B cell (primary cell): ENCODE measurements around the gene AGBL3. TPM values are rescaled to one million over a fixed set of nuclear protein-coding genes. Genes with fewer than 3 reads are reported as not detected.
"Not testable (repeated sequence)": the region's sequence is repeated elsewhere in the genome, so short reads cannot be mapped to it uniquely, and the experiment has no call there.

Source experiments
- ATAC-seq: fragments of 200-7000 bp; cut with Tn5 transposase; one replicate; pipeline ENCODE4 v1.10.0; 2021; ENCODE audit warnings: low read depth, mild to moderate bottlenecking, moderate number of reproducible peaks, moderate library complexity
- CTCF ChIA-PET: fragments of 350-600 bp; sonication (Branson Sonifier 250); formaldehyde crosslinking; loops from one replicate; lab custom pipeline; 2021; ENCODE audit warnings: antibody characterized with exemption, inconsistent platforms; lab: Charles Lee
- POLR2A ChIA-PET: fragments of 350-600 bp; sonication (Branson Sonifier 250); formaldehyde crosslinking; loops from one replicate; lab custom pipeline; 2021; ENCODE audit warnings: antibody characterized with exemption; lab: Charles Lee
- DNase-seq: peaks from one replicate; pipeline ENCODE4 v3.0.0; 2013
- H2AFZ ChIP-seq: 2 replicates; pipeline ENCODE4 v1.6.1; 2012; ENCODE audit warnings: mild to moderate bottlenecking, low read depth, low read length; ENCODE audit not compliant: insufficient read depth, poor library complexity, severe bottlenecking
- H3K27ac ChIP-seq, 2 donors: 1 replicate in 1 of 2; 2 replicates in 1 of 2; pipeline ENCODE4 v1.5.1; 2012 to 2013; ENCODE audit warnings: low read length in 2 of 2, mild to moderate bottlenecking in 2 of 2, moderate library complexity in 1 of 2
- H3K27me3 ChIP-seq, 4 experiments: fragments of 200-600 bp in 1 of 4; sonication (generic) in 1 of 4; replicated peaks in 1 of 4; 1 replicate in 2 of 4; 2 replicates in 2 of 4; pipeline versions ENCODE4 v1.6.1 to v1.7.0; 2013 to 2016; ENCODE audit warnings: low read length in 3 of 4, mild to moderate bottlenecking in 2 of 4, mixed read lengths in 1 of 4, moderate library complexity in 1 of 4; ENCODE audit not compliant: insufficient read depth in 4 of 4, control insufficient read depth in 3 of 4; ENCODE audit errors: control extremely low read depth in 1 of 4
- H3K36me3 ChIP-seq, 2 experiments: replicated peaks in 1 of 2; 1 replicate in 1 of 2; 2 replicates in 1 of 2; pipeline versions ENCODE4 v1.6.1 to v1.7.1; 2013; ENCODE audit warnings: low read length in 1 of 2; ENCODE audit not compliant: insufficient read depth in 2 of 2, control insufficient read depth in 1 of 2; ENCODE audit errors: control extremely low read depth in 1 of 2, extremely low read depth in 1 of 2
- H3K4me1 ChIP-seq, 2 donors: fragments of 200-600 bp in 1 of 2; sonication (generic) in 1 of 2; 1 replicate in 1 of 2; 2 replicates in 1 of 2; pipeline versions ENCODE4 v1.5.1 to v1.6.1; 2013 to 2017; ENCODE audit warnings: low read length in 2 of 2; ENCODE audit not compliant: control insufficient read depth in 2 of 2, insufficient read depth in 2 of 2
- H3K4me2 ChIP-seq: replicated peaks from 2 replicates; pipeline ENCODE3; 2012; ENCODE audit warnings: mild to moderate bottlenecking, low read depth, low read length; ENCODE audit not compliant: poor library complexity, severe bottlenecking
- H3K4me3 ChIP-seq, 5 experiments: fragments of 200-600 bp in 1 of 5; sonication (generic) in 1 of 5; 1 replicate in 3 of 5; 2 replicates in 2 of 5; pipeline versions ENCODE4 v1.5.1 to v1.7.0; 2011 to 2016; ENCODE audit warnings: low read length in 4 of 5, mild to moderate bottlenecking in 4 of 5, low read depth in 2 of 5, control low read depth in 1 of 5, moderate library complexity in 1 of 5; ENCODE audit not compliant: insufficient read depth in 1 of 5; ENCODE audit errors: control extremely low read depth in 1 of 5, extremely low read depth in 1 of 5
- H3K79me2 ChIP-seq: fragments of 200-600 bp; sonication (generic); one replicate; pipeline ENCODE4 v1.6.0; 2016; ENCODE audit warnings: low read length; ENCODE audit not compliant: control insufficient read depth, insufficient read depth
- H3K9ac ChIP-seq: fragments of 200-600 bp; sonication (generic); 2 replicates; pipeline ENCODE4 v1.6.1; 2017; ENCODE audit warnings: mild to moderate bottlenecking, low read length, moderate library complexity
- H3K9me3 ChIP-seq, 3 donors: one replicate each; pipeline versions ENCODE4 v1.6.1 to v1.7.1; 2013; ENCODE audit warnings: low read length in 2 of 3; ENCODE audit not compliant: control insufficient read depth in 2 of 3, insufficient read depth in 1 of 3; ENCODE audit errors: control extremely low read depth in 1 of 3
- H4K20me1 ChIP-seq: 2 replicates; pipeline ENCODE4 v1.6.0; 2012; ENCODE audit warnings: mild to moderate bottlenecking, low read length; ENCODE audit not compliant: insufficient read depth, control insufficient read depth, poor library complexity, severe bottlenecking
- H3K27ac Mint-ChIP-seq: one replicate; pipeline ENCODE4 v1.8.0; 2021; ENCODE audit warnings: mixed read lengths
- H3K27me3 Mint-ChIP-seq: one replicate; pipeline ENCODE4 v1.8.0; 2021; ENCODE audit warnings: mixed read lengths
- H3K4me1 Mint-ChIP-seq: one replicate; pipeline ENCODE4 v1.8.0; 2021; ENCODE audit warnings: mixed read lengths
- H3K4me3 Mint-ChIP-seq: one replicate; pipeline ENCODE4 v1.8.0; 2021; ENCODE audit warnings: mixed read lengths
- H3K9me3 Mint-ChIP-seq: one replicate; pipeline ENCODE4 v1.8.0; 2022; ENCODE audit warnings: mixed read lengths; ENCODE audit not compliant: insufficient read depth
- CTCF ChIP-seq: fragments of 200-600 bp; IDR thresholded peaks from one replicate; pipeline ENCODE4 v1.8.0; 2022; ENCODE audit warnings: antibody characterized with exemption, mild to moderate bottlenecking
- EZH2 ChIP-seq: IDR thresholded peaks from 2 replicates; pipeline ENCODE4 v1.6.1; 2012; ENCODE audit warnings: borderline replicate concordance, low read depth, mild to moderate bottlenecking, moderate library complexity, low read length; ENCODE audit not compliant: insufficient read depth, poor library complexity, severe bottlenecking
- WGBS: methylation state at CpG from one replicate; pipeline ENCODE4 v1.1.5; 2013; ENCODE audit warnings: missing lambda C conversion rate; ENCODE audit not compliant: insufficient coverage; 5-methylcytosine and 5-hydroxymethylcytosine counted together
- intact Hi-C: fragments of 100-400 bp; cut with micrococcal nuclease; formaldehyde crosslinking; loops from one replicate; pipeline ENCODE4 v1.10.0; 2022
- polyA plus RNA-seq: library from polyadenylated mRNA; depleted of rRNA; stranded (reverse); fragments of >200 nt; gene quantifications from 2 replicates; pipeline ENCODE4 v1.2.3, GENCODE V29; 2012
- total RNA-seq, 2 donors: library from RNA; stranded (reverse); fragments of 120-200 nt in 1 of 2; gene quantifications; 1 replicate in 1 of 2; 2 replicates in 1 of 2; pipeline versions ENCODE4 v1.2.3 to v1.2.4, GENCODE V29; 2013 to 2022

The AGBL3 gene
- total and polyA plus RNA-seq, 2 donors (not counting 1 experiment from before 2014, with no cell fraction given) = 0.51 to 10.9 TPM

GRCh38 chr7:135121868-135122267, 135.6 kb downstream of the AGBL3 start:
- Histone ChIP-seq H3K9me3 (peaks cover 0 to 15% (median 2%) of the 10 kb centered on the region in 3 donors), H3K4me3 (no peak overlapping the region), H3K4me1 (no peaks in the 10 kb centered on the region), H3K27ac (no peak overlapping the region), H4K20me1 (no peaks in the 10 kb centered on the region), H3K4me2 (no peak overlapping the region), H3K79me2 (no peaks in the 10 kb centered on the region), H3K36me3 (no peaks in the 10 kb centered on the region), H3K9ac (no peak overlapping the region), H3K27me3 (no peaks in the 10 kb centered on the region), H2AFZ (no peak overlapping the region)
- Mint-ChIP-seq H3K9me3 (peaks cover 7% of the 10 kb centered on the region), H3K27ac (no peak overlapping the region), H3K4me1 (no peaks in the 10 kb centered on the region), H3K27me3 (no peaks in the 10 kb centered on the region), H3K4me3 (no peak overlapping the region)
- WGBS = 98% methylated on average over 6 of the region's 6 CpGs
- CTCF ChIA-PET = no interaction called here
- intact Hi-C loops = no loop called here
- ATAC-seq (no peak), DNase-seq (no peak)
- TF ChIP-seq EZH2 (no peak), CTCF (no peak)
- POLR2A ChIA-PET = no interaction called here

- POLR2A ChIA-PET, H3K4me3 Mint-ChIP-seq, H3K9me3 Mint-ChIP-seq, H4K20me1 ChIP-seq, H3K27me3 Mint-ChIP-seq, H3K4me2 ChIP-seq, H3K27me3 ChIP-seq, H3K9ac ChIP-seq, H3K4me1 ChIP-seq, DNase-seq, H3K4me1 Mint-ChIP-seq, H3K27ac Mint-ChIP-seq, H2AFZ ChIP-seq, ATAC-seq, H3K4me3 ChIP-seq, intact Hi-C loops, H3K27ac ChIP-seq, H3K36me3 ChIP-seq, H3K9me3 ChIP-seq, H3K79me2 ChIP-seq: not testable (repeated sequence)
- no CpG with 5 or more reads among the region's 3 CpGs for WGBS
- CTCF ChIA-PET = interaction anchor here (0.7 kb wide), 1 partner anchor 33 kb away, joined by 3 read pairs; no protein-coding TSS in a partner anchor
These were observed 138.3 kb downstream of the AGBL3 start for GRCh38 chr7:135124631-135125030.
